EL (cell line): ENCODE data around the gene EEF2.
A peak's percentile ranks its signal among the peaks of the same experiment; 100 is the strongest.

Source experiments
- DNase-seq: peaks from one replicate; pipeline ENCODE4 v3.0.0-alpha.2; 2016

EEF2 gene

DNA sequence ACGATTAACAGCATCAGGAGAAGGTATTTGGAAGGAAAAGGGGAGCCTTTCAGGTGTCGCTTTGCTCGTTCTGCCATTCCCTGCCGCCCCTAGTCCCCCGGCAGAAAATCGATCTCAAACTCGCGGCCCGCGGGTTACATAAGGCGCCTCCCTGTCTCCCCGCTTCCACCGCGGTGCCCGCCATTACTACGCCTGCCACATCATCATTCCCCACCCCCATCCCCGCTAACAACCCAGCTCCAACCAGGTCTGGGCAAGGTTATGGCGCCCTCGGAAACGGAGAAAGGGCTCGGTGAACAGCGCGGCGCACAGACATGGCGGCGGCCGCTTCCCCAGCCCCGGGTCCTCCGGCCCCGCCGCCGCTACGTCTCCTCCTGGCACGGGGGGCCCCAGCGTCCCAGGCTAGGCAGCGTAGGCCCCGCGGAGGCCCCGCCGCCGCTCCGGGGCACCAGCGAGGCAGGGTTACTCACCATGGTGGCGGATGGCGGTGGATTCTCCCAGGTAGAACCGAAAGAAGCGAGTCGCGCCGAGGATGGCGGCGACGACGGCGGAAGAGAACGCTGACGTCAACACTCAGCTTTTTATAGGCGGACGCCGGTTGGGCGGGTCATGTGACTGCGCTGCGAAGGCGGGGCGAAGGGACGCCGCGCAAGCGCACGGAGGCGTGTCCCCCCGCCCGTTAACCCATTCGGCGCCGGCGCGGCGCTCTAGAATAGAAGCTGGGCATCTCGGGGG, at the start of gene EEF2:
TSS of gene EEF2 (minus strand) at position 556 of the 735 bp plus-strand sequence. CDS start at position 473, 83 bp downstream.
- DNase-seq, result peak; percentile 84

DNA sequence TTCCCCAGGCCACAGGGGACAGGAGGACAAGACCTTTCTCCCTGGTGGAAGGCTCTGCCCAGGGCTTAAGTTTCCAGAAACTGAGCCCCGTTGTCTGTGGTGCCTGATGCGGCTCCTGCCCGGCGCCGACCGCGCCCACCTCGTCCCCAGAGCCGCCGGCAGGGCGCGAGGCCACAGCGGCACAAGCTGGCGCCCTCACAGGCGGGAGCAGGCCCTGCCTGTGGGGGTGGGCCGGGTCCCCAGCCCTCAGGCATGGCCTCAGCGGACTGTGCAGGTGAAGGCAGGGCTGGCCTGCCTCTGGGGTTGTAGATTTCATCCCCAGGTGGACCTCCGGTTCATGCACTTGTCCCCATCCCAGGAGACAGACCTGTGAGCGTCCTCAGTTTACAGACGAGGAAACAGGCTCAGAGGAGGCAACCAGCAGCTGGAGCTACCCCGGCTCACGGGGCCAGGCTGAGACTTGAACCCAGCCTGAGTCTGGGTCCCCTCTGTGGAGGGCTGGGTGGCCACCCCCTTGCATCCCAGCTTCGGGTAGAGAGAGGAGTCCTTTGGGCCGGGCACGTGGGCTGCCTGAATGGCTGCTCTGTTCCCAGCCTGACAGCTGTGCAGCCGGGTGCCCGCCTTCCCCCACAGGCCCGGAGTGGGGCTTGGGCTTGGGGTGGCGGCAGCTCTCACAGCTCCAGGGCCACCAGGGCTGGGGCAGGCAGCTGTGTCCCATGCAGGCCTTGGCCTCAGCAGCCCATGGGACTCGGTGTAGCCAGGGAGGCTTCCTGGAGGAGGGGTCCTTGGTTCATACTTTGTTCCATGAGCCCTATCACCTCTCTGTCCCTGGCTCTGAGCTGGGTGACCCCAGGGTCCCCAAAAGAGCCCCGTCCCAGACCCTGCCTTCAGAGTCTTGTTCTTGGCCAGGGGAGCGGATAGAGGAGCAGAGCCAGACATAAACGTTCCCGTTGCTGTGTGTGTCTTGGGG, 49.1 kb upstream of the EEF2 start:
- DNase-seq, result no peak

DNA sequence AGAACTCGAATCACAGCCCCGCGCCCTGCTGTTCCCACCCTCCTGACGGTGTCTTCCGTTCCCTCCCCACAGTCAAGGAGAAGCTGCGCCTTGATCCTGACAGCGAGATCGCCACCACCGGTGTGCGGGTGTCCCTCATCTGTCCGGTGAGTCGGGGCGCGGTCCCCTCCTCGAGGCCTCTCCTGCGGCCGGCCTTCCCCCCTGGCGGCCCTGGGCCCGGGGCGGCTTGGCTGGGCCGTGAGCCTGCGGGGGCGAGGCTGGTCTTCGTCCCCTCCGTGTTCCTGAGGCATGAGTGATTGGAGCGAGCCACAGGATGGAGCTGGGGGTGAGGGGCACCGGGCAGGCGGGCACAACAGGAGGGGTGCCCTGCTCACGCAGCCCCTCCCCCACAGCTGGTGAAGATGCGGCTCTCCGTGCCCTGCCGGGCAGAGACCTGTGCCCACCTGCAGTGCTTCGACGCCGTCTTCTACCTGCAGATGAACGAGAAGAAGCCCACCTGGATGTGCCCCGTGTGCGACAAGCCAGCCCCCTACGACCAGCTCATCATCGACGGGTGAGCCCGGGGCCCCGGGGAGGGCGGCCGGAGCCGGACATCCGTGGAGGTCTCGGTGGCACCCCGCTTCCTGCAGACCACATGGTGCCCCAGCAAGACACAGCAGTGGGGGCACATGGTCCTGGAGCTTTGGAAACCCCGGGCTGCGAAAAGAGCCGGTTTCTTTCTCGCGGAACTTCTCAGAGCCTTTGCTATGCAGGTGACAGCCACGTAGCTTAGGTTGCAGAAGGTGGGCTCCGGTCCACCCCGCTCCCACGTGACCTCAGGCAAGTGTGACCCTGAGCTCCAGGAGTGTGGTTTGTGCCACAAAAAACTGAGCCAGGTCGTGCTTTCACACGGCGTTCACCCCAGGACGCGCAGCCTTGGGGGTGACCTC, 48.0 kb upstream of the EEF2 start:
- DNase-seq, result no peak

DNA sequence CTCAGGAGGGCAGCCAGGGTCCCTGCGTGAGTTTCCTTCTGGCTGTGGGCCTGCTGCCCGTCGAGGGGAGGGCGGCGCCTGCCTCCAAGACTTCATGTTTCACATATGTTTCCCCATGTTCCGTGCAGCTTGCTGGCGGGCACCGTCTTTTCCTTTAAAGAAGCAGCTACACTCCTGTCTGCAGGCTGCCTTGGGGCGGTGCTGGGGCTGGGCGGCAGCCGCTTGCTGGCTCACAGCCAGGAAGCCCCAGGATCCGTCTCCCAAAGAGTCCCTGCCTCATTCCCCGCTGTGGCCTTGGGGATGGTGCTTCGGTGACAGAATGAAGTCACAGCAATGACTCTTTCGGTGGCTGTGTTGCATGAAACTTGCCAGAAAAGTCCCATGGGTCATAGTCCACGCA, 47.2 kb upstream of the EEF2 start:
- DNase-seq, result no peak

DNA sequence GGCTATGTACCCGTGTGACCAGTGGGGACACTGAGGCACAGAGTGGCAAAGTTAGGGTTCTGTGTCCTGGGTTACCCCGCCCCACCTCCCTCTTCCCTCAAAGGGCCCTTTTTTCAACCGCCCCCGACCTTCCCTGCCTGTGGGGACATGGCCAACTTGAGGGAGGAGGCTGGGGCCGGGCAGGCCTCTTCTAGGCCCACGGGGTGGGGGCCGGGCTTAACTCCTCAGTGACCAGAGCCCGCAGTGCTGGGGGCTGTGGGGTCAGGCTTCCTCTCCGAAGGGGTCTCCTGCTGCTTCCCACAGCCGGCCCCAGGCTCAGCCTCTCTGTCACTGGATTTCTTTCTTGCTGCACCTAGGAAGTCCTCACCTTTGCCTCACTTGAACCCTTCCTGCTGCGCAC, 46.2 kb upstream of the EEF2 start:
- no peak for DNase-seq

DNA sequence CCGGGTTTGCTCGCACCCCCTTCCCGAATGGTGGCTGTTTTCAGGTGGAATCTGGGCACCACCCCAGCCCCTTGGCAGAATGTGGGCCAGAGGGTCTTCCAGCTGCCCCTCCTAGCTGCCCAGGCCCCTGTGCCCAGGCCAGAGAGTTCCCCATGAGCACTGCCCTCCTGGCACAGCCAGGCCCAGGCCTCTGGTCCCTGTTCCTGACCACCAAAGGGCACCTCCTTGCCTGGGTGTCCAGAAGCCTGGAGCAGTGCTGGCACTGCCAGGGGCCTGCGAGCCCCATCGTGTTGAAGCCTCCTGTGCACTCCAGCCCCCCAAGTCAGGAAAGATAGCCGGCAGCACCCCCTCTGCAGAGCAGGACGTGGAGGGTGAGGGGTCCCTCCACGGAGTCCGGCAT, 45.7 kb upstream of the EEF2 start:
- DNase-seq, result no peak

DNA sequence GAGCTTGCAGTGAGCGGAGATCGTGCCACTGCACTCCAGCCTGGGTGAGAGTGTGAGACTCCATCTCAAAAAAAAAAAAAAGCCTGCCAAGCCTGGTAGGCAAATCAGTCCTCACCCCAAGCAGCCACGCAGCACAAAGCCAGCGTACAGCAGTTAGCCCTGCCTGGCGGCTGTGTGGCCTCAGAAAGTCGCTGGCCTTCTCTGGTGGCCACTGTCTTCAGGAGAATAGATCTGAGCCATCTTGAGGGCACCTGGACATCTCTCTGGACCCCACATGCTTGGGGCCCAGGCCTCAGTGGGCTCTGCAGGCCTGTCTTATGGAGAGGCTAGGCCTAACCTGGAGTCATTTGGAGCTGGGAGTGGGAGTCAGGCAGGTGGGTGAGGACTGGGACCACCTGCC, 45.3 kb upstream of the EEF2 start:
- DNase-seq, result no peak

DNA sequence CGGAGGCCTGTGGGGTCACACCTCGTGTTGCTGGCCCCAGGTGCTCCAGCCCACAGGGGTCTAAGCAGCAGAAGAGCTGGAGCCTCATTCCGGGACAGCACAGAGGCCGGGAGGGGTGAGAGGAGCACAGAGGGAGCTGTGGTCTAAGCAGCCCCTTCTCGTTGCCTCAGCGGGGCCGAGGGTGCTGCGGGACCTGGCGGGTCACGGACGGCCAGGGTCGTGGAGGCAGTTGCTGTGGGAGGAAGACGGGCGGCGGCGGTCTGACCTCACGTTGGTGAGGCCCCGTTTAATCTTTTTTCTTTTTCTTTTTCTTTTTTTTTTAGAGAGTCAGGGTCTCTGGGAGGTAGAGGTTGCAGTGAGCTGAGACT, 44.0 kb upstream of the EEF2 start:
- no peak for DNase-seq

DNA sequence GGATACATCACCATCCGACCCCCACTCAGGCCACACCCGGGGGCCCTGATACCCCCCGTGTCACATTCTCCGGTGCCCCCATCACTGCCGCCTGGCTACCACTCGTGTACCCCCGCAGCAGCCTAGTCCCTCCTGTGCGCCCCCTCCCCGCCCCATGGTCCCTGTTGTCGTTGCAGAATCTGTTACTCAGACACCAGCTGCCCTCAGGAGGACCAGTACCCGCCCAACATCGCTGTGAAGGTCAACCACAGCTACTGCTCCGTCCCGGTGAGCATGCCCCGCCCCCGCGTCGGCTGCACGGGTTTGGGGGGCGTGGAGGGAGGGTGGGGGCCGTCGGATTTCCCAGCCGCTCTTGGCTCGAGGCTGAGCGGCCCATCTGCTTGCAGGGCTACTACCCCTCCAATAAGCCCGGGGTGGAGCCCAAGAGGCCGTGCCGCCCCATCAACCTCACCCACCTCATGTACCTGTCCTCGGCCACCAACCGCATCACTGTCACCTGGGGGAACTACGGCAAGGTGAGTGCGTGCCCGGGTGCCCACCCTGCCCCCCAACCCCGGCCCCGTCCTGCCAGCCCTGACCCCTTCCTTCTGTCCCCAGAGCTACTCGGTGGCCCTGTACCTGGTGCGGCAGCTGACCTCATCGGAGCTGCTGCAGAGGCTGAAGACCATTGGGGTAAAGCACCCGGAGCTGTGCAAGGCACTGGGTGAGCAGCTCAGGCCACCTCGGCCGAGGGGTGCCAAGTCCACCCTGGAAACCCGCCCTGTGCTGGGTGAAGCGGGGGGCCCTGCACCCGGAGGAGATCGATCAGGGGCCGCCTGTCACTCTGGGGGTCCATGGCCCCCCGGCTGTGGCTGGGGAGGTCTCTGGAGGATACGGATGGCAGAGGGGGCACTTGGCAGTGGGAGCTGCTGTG, 43.3 kb upstream of the EEF2 start:
- DNase-seq, result no peak

DNA sequence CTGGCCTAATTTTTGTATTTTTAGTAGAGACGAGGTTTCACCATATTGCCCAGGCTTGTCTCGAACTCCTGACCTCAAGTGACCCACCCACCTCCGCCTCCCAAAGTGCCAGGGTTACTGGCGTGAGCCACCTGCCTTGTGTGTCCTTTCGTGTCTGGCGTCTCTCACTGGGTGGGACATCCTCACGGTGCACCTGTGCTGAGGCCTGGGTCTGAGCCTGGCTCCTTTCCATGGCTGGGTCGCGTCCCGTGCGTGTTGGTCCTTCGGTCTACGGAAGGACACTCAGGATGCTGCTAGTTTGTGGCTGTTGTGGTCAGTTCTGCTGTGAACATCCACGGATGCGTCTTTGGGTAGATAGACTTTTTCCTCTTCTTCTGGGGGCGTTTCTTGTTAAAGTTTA, 41.9 kb upstream of the EEF2 start:
- no peak for DNase-seq

DNA sequence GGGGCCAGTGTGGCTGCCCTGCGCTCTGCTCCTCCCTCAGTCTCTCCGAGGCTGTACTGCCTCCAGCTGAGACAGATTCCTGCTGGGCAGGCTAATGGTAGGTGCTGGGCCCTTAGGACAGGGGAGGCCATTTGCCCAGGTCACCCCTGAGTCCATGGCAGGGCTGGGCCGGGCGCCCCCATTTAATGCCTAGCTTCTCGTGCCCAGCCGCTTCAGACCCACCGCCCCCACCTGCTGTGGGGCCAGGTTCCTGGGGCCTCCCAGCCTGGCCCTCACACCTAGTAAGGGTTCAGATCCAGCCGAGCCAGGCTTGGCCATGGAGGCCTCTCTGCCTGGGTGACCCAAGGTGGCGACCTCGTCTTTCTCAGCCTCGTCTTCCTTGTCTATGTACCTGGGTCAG, 40.1 kb upstream of the EEF2 start:
- DNase-seq, result no peak

DNA sequence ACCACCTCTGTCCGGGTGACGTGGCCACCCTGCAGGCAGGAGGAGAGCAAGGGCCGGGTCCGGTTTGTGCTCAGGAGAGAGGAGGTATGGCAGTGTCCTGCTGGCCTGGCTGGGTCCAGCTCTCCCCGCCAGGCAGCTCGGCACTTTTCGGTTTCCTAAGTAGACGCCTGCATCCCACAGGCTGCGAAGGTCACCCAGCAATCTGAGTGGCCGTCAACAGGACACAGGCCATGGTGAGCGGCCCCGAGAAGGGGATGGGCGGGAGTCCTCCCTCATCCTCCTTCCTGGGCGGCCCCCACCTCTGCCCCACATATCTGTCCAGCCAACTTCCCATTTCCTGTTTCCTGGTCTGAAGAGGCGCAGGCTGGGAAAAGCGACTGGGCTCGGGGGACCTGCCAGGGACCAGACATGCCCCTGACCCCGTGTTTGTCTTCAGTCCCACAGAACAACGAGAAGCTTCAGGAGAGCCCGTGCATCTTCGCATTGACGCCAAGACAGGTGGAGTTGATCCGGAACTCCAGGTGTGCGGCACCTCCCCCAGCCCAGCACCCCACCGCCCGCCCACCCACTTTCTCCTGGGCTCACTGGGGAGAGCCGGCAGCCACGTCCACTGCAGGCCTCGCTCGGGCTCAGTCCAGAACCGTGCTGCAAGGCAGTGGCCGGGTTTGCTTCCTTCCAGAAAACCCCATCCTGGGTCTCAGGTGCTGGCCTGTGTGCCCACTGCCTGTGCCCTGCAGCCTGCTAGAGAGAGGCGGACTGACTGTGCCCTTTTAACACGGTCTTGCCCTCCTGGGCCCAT, 38.5 kb upstream of the EEF2 start:
- no peak for DNase-seq

DNA sequence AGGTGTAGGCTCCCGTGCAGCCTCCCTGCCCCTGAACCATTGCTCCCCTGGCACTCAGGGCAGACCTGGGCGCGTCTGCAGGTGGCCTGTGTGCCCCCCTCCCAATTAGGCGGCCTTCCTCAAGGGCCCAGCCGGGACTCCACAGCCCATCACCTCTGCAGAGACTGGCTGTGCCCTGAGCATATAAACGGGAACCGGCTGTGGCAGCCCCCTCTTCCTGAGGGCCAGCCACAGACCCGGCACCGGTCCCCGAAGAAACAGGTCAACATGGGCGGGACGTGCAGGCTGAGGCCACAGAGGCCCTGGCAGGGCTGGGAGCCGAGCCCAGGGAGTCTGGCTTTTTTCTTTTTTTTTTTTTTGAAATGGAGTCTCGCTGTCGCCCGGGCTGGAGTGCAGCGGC, 34.3 kb upstream of the EEF2 start:
- DNase-seq, result no peak

DNA sequence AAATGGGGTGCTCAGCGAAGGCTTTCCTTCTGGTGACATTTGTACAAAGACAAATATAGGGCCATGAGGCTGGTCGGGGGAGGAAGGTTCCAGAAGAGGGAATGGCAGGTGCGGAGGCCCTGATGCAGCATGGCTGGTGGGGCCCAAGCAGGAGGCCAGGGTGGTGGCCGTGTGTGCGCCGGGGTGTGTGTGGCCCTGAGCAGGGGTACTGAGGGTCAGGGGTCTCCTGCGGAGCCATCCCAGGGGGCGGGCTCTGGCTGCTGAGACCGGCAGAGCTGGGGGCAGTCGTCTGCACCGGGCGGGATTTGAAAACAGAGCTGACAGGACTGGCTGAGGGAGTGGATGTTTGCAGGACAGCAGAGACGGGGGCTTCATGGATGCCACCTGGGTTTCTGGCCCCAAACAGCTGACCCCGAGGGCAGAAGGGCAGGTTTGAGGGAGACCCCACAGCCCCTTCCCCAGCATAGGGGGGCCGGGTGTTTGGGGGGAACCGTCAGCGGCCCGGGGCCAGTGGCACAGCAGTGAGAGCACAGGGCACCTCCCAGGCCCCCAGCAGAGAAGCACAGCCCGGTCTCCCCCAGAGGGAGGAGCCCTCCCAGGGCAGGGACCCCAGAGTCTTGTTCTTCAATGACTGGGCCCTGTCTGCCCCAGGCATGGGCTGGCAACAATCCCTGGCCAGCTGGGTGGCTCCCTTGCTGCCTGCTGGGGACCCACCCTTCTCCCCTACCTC, 33.7 kb upstream of the EEF2 start:
- no peak for DNase-seq

DNA sequence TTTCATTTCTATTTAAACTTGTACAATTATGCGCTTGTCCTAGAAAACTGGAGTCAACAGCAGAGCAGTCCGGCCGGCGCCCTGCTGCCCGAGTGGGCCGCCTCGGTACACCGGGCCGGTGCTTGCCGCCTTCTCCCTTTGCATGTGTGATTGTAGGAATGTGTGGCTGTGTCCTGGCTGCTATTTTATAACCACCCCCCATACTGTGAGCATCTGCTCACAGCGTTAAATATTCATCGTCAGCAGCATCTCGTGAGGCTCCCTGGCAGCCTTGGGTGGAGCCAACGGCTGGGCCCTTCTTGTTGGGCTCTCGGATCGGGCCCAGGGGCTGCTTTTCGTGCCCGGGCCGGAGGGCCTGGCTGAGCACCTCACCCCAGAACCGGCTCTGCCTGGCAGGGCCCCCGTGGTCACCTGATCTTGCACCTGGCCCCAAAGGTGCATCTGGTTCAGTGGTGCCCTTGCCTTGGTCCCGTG, 32.9 kb upstream of the EEF2 start:
- DNase-seq, result no peak

DNA sequence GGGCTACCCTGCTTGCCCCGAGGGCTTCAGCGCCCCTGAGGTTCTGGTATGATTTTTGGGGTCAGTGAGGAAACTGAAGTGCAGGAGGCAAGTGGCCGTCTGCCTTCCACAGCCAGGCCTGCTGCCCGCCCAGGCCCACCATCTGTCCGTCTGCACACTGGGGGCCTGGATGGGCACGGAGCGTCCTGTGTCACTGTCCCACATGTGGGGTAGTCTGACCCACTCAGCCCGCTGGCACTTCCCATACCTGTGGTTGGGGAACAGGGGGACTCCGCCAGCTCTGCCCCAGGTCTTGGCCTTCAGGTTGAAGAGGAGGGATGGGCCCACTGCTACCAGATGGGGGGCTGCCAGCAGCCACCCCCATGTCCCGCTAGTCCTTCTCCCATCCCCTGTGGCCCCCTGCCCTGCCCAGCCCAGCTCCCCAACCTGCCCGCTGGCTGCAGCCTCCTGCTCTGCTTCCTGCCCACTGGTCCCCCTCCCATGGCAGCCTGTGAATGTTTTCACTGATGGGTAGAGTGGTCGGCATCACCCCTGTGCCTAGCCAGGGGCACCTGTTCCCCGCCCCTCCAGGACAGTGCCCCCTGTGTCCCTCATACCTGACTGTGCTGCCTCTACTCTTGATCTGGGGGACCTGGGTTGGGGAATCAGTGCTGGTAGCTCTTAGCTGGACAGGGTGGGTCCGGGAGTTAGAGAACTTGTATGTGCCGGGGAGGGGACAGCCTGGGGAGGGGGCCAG, 31.8 kb upstream of the EEF2 start:
- DNase-seq, result no peak

DNA sequence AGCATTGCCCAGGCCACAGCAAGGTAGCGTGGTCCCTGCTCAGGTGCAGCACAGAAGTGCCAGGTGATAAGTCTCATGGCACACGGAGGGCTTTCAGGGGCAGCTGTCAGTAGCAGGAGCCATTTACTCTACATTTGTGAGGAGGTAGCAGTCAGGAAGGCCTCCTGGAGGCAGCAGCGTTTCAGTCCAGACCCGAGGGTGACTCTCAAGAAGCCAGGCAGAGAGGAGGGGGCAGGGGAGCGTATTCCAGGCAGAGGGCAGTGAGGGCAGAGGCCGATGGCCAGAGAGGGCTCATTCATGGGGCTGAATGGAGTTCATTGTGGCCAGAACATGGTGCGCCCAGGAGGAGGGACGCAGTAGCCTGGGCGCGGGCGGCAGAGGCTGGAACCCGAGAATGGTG, 31.2 kb upstream of the EEF2 start:
- no peak for DNase-seq

DNA sequence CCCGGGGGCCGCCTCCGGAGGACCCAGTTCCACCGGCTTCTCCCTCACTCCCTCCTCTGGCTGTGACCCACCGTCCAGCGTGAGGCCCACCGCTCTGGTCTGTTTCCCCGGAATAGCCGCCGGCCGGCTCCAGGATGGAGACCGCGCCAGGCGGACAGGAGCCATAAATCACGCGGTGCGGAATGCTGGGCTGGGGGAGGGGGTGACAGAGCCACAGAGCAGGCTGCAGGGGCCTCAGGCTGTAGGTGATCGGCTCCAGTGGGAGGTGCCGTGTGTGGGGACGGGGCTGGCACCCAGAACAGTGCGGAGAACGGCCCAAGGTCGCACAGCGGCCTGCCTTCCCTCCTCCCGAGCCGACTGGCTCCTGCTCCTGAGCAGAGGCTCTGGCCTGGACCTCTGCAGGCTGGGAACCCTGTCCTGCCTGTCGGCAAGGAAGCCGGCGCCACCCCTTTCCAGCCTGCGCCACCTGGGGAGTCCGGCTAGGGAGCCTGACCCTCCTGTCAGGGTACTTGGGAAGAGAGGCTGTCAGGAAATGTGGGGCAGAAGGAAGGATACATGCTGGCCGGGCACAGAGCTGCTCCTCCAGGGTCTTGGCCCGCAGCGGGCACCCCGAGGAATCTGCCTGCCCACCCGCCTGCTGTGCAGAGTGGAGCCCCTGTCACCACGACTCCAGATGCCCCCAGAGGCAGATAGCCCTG, 30.6 kb upstream of the EEF2 start:
- DNase-seq, result no peak
